HepG2 (cell line): ENCODE results near the gene SPRYD3.

Experiments
- GATAD2A ChIP-seq: IDR thresholded peaks from 2 replicates; pipeline ENCODE4 v1.6.1; 2016
- KDM5A ChIP-seq: fragments of 200-600 bp; sonication (generic); IDR thresholded peaks from 2 replicates; pipeline ENCODE4 v1.7.0; 2018; ENCODE audit warnings: antibody characterized with exemption, mild to moderate bottlenecking, low read length, borderline replicate concordance
- ONECUT2 ChIP-seq: sonication (generic); formaldehyde crosslinking; IDR thresholded peaks from 2 replicates; pipeline ENCODE4 v1.4.0; 2020; ENCODE audit warnings: missing genetic modification reagents
- SMAD9 ChIP-seq: sonication (generic); formaldehyde crosslinking; IDR thresholded peaks from 2 replicates; pipeline ENCODE4 v1.5.1; 2020; ENCODE audit warnings: mild to moderate bottlenecking, missing genetic modification reagents
- WIZ ChIP-seq: sonication (generic); formaldehyde crosslinking; IDR thresholded peaks from 2 replicates; pipeline ENCODE4 v1.5.1; 2020; ENCODE audit warnings: mild to moderate bottlenecking, missing genetic modification reagents
- ZFP62 ChIP-seq: sonication (generic); formaldehyde crosslinking; IDR thresholded peaks from 2 replicates; pipeline ENCODE4 v1.4.0; 2020; ENCODE audit warnings: missing genetic modification reagents
- ZNF18 ChIP-seq: sonication (generic); formaldehyde crosslinking; IDR thresholded peaks from 2 replicates; pipeline ENCODE4 v1.8.0; 2022; ENCODE audit warnings: mild to moderate bottlenecking, missing genetic modification reagents; ENCODE audit not compliant: insufficient replicate concordance
- ZNF432 ChIP-seq: sonication (generic); formaldehyde crosslinking; IDR thresholded peaks from 2 replicates; pipeline ENCODE4 v1.5.0; 2020; ENCODE audit warnings: missing genetic modification reagents, mild to moderate bottlenecking, borderline replicate concordance
- ZSCAN30 ChIP-seq: sonication (generic); formaldehyde crosslinking; IDR thresholded peaks from 2 replicates; pipeline ENCODE4 v1.5.0; 2020; ENCODE audit warnings: mild to moderate bottlenecking, missing genetic modification reagents

- TF ChIP-seq GATAD2A (CRISPR knock-in tag) (no peak), ONECUT2 (CRISPR knock-in tag) (no peak), WIZ (CRISPR knock-in tag) (no peak), ZNF432 (CRISPR knock-in tag) (no peak), KDM5A (no peak), ZNF18 (CRISPR knock-in tag) (no peak), ZSCAN30 (no peak), ZFP62 (CRISPR knock-in tag) (no peak), SMAD9 (CRISPR knock-in tag) (no peak)
Observed at GRCh38 chr12:53091756-53092155, 12.6 kb upstream of the SPRYD3 start.
